HFF-Myc (cell line): ENCODE measurements around the gene CWC27.

ENCODE experiments used
- DNase-seq: peaks from one replicate; pipeline ENCODE4 v3.0.0-alpha.2; 2011; ENCODE audit warnings: low read depth; ENCODE audit errors: extremely low read depth
- H3K4me3 ChIP-seq: replicated peaks from 2 replicates; pipeline ENCODE4 v1.5.1; 2011; ENCODE audit warnings: low read depth, mild to moderate bottlenecking, control low read depth, low read length
- TF ChIP-seq, protein P1 (sequence below): IDR thresholded peaks from 2 replicates; pipeline ENCODE4 v1.5.1; 2012; ENCODE audit warnings: mild to moderate bottlenecking, low read depth, low read length, control low read depth; ENCODE audit errors: missing control alignments

CWC27 gene

DNA sequence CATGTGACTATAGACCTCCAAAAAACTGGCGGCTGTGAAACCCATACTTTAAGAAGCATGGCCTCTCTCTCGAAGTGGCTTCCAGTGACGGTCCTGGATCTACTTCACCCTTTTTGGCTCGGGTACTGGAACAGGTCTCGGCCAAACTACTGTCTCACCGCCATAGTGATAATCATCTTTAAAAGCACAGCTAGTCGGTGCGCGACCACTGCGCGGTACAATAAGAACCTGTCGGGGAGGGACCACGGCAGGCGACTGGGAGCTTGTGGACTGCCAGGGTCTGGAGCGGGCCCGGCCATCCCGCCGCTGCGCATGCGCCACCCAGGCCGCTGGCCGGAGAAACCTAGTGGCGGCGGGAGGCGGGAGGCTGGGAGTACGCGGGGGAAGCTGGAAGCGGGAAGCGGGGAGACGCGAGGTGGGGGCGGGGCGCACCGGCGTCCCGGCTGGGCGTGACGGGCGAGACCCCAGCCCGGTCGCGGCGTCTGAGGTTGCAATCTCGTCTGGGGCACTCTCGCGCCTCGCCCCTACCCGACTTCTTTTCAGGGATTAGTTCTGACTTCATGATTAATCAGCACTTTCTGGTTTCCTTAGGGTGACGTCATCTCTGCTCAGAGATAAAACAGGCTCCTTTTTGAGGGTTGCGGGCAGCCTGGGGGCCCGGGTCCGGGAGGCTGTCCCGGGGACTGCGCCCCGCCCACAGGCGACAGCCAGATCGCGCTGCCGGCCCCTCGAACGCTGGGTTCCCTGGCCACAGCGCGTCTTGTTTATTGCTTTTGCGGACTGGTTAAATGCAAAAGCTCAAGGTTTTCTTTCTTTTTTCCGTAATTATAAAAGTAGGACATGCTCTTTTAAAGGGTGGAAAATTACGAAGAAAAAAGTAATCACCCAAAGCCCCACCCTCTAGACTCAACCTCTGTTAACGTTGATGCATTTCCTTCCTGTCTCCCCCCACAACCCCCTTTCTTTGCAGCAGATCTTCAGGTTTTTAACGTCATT, 266.8 kb downstream of the CWC27 start:
- peak overlapping the region; percentile 44 for H3K4me3 ChIP-seq
- DNase-seq: peak; percentile 74
- TF ChIP-seq, protein P1, sequence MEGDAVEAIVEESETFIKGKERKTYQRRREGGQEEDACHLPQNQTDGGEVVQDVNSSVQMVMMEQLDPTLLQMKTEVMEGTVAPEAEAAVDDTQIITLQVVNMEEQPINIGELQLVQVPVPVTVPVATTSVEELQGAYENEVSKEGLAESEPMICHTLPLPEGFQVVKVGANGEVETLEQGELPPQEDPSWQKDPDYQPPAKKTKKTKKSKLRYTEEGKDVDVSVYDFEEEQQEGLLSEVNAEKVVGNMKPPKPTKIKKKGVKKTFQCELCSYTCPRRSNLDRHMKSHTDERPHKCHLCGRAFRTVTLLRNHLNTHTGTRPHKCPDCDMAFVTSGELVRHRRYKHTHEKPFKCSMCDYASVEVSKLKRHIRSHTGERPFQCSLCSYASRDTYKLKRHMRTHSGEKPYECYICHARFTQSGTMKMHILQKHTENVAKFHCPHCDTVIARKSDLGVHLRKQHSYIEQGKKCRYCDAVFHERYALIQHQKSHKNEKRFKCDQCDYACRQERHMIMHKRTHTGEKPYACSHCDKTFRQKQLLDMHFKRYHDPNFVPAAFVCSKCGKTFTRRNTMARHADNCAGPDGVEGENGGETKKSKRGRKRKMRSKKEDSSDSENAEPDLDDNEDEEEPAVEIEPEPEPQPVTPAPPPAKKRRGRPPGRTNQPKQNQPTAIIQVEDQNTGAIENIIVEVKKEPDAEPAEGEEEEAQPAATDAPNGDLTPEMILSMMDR: no peak

DNA sequence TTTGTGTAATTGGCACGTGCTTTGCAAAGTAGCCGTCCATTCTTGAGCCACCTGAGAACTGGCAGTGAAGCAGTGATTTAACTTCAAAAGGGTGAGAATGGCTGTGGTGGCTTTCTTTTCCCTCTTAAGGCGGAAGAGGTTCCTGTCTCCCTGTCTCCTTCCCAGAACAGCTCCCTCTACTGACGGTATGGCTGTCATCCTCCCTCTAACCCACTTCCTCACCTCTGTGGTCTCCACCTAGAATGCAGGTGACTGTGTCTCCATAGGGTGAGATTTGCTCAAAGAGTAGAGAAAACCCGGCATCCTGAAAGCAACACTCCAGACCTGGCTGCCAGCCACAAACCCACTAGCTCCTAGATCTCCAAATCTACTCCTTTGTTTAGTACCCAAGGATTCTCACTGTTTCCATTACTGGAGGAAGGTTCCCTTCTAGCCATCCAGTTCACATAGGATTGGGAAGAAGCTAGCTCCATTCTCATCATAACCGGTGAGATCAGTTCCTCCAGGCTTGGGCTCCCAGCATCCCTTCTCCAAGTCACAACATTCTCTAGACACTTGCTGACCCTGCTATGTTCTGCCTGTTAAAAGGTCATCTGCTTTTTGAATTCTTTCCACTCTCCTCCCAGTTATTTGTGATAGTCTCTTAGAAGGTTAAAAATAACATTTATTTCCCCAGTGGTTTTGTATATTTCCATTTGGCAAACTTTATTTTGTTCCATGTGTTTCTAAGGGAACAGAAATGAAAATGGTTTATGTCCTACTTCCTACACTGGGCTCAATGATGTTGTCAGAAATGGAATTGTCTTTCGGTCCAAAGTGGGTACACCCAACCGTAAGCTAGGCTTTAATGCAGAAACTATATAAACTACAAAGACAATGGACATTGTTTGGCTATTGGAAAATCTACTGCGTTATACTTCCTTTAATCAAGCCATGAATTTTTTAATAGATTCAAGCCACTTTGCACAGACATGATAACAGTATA, 269.4 kb downstream of the CWC27 start:
- no peak for DNase-seq
- no peak overlapping the region for H3K4me3 ChIP-seq
- TF ChIP-seq, protein P1: peak; percentile 42

DNA sequence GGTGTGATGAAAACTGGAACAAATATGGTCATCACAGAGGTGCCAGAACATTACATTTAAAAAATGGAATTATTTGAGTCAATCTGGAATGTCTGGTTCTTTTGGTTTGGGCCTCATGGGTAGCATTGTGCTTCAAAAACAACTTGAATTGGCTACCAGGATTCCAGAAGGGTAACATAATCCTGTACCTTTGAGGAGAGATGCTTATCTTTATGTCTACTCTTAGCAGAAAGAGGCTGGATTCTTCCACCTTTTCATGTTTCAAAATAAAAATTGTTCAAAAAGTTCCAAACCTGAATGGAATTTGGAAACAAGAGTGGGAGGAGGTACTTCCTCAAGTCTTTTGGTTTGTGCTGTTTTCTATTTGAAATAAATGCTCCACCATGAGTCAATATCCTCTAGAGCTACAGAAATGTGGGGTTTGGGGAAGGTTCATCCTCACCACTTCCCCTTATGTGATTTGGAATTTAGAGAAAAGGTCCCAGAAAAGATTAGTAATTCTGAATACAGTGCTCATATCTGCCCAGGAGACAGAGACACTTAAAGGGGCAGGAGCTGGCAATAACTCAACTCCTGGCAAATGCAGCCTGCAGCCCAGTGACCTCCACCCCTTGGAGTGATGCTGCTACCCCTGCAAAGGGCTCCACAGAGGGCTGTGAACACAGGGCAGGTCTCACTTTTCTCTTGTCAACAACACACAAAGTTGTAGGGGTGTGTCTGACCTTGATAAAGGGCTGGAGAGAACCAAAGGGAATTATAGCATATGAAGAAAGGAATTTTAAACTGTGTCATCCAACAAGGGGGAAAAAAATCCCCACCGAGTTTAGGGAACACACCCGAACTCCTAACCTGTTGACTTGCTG, 272.8 kb downstream of the CWC27 start:
- H3K4me3 ChIP-seq: no peak overlapping the region
- DNase-seq: no peak
- TF ChIP-seq, protein P1: no peak

DNA sequence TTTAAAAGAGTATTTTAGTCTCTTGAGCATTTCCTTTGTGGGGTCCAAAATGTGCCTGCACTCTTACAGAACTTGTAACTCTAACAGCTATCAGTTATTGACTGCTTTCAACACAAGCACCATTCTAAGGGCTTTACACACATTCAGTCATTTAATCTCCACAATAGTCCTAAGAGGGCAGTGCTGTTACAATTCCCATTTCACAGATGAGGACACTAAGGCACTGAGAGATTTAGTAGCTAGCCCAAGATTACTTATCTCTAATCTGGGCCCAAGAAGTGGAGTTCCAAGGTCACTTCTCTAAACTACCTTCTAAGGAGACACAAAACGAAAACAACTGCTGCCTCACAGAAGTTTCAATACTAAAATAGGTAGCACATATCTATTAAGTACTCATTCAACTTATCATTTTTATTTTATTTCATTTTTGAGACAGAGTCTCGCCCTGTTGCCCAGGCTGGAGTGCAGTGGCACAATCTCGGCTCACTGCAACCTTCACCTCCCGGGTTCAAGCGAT, 275.2 kb downstream of the CWC27 start:
- no peak overlapping the region for H3K4me3 ChIP-seq
- no peak for DNase-seq
- TF ChIP-seq, protein P1: no peak

DNA sequence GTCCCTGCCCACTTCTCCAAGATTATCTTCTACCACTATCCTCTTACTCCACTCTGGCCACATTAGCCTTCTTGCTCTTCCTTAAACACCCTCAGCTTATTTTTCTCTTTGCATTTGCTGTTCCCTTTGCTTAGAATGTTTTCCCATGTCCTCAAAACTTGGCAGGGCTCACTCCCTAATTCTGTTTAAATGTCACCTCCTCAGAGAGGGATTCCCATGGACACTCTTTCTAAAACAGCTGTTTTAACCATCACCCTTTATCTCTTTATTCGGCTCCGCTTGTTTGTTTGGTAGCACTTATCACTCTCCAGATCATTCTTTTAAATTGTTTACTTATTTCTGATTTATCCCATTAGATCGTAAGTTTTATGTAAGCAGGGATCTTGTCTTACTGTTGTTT, 278.5 kb downstream of the CWC27 start:
- TF ChIP-seq, protein P1: no peak
- no peak for DNase-seq
- no peak overlapping the region for H3K4me3 ChIP-seq
